ENCODE measurements around the gene PEAK1.

PEAK1 gene

DNA sequence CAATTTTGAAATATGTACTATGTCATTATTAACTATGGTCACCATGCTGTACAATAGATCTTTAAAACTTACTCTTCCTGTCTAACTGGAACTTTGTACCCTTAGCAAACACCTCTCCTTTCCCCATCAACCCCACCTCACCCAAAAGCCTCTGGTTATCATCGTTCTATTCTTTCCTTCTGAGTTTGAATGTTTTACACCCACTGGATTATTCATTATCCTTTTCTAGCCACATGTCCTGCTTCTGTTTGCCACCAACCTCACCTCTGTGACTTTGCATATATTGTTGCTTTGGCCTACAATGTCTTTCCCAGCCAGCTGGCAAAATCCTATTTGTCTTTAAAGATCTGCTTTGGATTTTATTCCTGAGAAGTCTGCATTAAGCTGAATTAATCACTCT, 246.4 kb downstream of the PEAK1 start:
- TF ChIP-seq, protein P1, sequence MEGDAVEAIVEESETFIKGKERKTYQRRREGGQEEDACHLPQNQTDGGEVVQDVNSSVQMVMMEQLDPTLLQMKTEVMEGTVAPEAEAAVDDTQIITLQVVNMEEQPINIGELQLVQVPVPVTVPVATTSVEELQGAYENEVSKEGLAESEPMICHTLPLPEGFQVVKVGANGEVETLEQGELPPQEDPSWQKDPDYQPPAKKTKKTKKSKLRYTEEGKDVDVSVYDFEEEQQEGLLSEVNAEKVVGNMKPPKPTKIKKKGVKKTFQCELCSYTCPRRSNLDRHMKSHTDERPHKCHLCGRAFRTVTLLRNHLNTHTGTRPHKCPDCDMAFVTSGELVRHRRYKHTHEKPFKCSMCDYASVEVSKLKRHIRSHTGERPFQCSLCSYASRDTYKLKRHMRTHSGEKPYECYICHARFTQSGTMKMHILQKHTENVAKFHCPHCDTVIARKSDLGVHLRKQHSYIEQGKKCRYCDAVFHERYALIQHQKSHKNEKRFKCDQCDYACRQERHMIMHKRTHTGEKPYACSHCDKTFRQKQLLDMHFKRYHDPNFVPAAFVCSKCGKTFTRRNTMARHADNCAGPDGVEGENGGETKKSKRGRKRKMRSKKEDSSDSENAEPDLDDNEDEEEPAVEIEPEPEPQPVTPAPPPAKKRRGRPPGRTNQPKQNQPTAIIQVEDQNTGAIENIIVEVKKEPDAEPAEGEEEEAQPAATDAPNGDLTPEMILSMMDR (conservative IDR thresholded peaks at IDR 0.05; ENCODE audit: low read length), result no peak
- H3K4me3 ChIP-seq (ENCODE audit: low read length), result no peak overlapping the region
- DNase-seq (ENCODE audit: low read depth), result no peak

DNA sequence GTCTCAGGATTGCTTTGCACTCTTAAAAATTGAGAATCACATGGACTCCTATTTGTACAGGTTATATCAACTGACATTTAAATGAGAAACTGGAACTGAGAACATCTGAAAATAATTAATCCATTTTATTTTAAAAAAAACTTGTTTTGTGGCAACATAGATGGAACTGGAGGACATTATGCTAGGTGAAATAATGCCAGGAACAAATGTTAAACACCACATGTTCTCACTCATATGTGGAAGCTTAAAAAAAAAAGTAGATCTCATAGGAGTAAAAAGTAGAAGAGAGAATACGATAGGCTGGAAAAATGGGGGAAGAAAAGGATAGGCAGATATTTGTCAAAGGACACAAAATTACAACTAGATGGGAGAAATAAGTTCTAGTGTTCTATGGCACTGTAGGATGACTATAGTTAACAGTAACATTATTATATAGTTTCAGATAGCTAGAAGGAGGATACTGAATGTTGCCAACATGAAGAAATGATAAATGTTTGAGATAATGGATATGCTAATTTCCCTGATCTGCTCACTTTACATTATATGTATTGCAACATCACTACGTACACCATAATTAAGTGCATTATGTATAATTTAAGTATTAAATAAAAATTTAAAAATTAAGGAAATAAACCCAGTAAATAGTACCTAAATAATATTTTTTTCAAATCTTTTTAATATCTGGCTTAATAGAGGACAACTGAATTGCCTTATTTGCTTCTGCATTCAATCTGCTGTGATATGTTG, 248.5 kb downstream of the PEAK1 start:
- TF ChIP-seq, protein P1 (conservative IDR thresholded peaks at IDR 0.05; ENCODE audit: low read length), result no peak
- peak; percentile 26 for DNase-seq (ENCODE audit: low read depth)

DNA sequence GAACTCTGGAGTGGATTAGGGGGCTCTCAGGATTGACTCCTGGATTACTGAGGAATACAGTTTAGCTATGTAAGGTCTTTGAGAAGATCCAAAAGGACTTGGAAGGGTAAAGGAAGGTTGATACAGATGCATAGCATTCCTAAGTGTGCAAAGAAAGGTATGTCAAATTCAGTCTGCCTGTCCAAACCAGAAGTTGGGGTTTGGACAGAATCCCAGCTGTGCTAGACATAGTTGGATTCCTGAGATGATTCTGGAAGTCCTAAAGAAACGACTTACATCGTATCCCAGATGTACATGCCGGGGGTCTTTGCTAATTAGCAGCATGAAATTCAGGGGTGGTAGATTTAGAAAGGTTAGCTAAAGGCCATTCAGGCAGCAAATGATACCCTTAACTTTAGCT, 251.3 kb downstream of the PEAK1 start:
- TF ChIP-seq, protein P1 (conservative IDR thresholded peaks at IDR 0.05; ENCODE audit: low read length), result no peak
- no peak overlapping the region for H3K4me3 ChIP-seq (ENCODE audit: low read length)
- DNase-seq (ENCODE audit: low read depth), result peak; percentile 74

More for the DNA sequence above, 248.5 kb downstream of the PEAK1 start:
- no peak overlapping the region for H3K4me3 ChIP-seq (ENCODE audit: low read length)

DNA sequence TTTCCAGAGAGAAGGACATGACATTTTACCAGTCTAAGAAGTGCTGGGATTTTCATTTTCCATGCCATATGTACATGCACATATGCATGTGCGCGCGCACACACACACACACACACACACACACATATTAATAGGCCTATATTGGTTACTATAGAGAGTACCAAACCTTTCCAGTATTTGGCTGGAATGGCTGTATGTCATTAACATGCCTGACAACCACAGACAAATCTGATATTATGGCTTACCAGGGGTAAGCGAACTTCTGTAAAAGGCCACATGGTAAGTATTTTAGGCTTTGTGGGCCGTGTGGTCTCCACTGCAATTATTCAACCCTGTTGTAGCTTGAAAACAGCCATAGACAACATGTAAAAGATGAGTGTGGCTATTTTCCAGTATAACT, 251.8 kb downstream of the PEAK1 start:
- no peak overlapping the region for H3K4me3 ChIP-seq (ENCODE audit: low read length)
- no peak for DNase-seq (ENCODE audit: low read depth)
- TF ChIP-seq, protein P1 (conservative IDR thresholded peaks at IDR 0.05; ENCODE audit: low read length), result no peak

DNA sequence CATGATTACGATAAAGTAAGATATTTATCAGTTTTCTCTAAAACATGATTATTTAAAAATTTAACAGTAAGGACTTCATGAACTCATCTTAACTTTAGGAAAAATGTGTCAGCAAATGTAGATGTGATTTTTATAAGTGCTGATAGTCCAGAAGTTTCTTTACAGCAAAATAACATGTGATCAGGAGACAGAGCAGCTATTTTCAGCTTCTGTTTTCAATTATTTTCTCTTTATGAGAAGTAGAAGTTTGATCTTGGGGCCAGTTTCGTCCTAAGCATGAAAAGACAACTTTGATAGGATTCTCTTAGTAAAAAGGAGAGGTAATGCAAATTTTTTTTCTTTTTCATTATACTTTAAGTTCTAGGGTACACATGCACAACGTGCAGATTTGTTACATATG, 252.5 kb downstream of the PEAK1 start:
- no peak overlapping the region for H3K4me3 ChIP-seq (ENCODE audit: low read length)
- TF ChIP-seq, protein P1 (conservative IDR thresholded peaks at IDR 0.05; ENCODE audit: low read length), result no peak

DNA sequence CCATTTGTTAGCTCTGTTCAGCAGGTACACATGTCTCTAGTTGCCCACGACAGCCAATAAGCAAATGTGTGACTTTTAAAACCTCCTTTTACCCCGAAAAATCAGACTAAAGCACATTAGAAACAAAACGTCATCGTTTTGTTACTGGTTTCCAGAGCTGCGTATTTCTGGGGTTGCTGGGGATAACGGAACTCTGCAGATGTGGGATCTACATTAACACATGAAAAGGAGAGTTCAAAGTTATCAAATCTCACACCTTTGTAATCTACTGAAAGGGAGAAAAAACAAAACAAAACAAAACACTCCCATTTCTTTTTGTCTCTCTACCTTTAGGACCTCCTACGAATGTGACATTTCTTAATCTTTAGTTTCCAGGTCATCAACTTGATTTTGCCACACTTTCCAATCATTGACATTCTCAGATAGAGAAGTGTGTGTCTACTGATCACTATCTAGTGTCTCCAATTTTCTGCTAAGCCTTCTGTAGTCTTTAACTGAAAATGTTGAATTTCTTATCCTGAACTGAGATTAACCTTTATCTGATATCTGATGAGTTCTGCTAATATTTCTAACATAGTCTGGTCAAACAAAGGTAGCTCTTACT, 256.0 kb downstream of the PEAK1 start:
- TF ChIP-seq, protein P1 (conservative IDR thresholded peaks at IDR 0.05; ENCODE audit: low read length), result no peak
- no peak overlapping the region for H3K4me3 ChIP-seq (ENCODE audit: low read length)
- no peak for DNase-seq (ENCODE audit: low read depth)

More for the DNA sequence above, 252.5 kb downstream of the PEAK1 start:
- DNase-seq (ENCODE audit: low read depth), result no peak

Measured in AG10803 (cell line).